SU-DHL-6 (cell line): Measurements from ENCODE around the gene SMYD4.
"Not testable (repeated sequence)": the region's sequence is repeated elsewhere in the genome, so short reads cannot be mapped to it uniquely, and the experiment has no call there.

ENCODE experiments used
- H2AFZ ChIP-seq: fragments of 200-600 bp; sonication (generic); 2 replicates; pipeline ENCODE4 v1.6.1; 2014; ENCODE audit warnings: low read depth, mild to moderate bottlenecking, moderate library complexity, mixed read lengths, antibody characterized with exemption, low read length; ENCODE audit not compliant: severe bottlenecking
- H3F3A ChIP-seq: fragments of 200-600 bp; shearing (Covaris generic); 2 replicates; pipeline ENCODE4 v1.6.0; 2016; ENCODE audit warnings: antibody characterized with exemption, mild to moderate bottlenecking; ENCODE audit not compliant: insufficient read depth
- H3K27ac ChIP-seq: fragments of 200-600 bp; sonication (generic); 2 replicates; pipeline ENCODE4 v1.5.1; 2016; ENCODE audit warnings: low read depth, mild to moderate bottlenecking, low read length, moderate library complexity, mixed read lengths
- H3K27me3 ChIP-seq: fragments of 200-600 bp; sonication (generic), shearing (Covaris generic); 2 replicates; pipeline ENCODE4 v1.6.0; 2014; ENCODE audit warnings: mild to moderate bottlenecking, low read length
- H3K36me3 ChIP-seq: fragments of 200-600 bp; sonication (generic); 2 replicates; pipeline ENCODE4 v1.6.1; 2014; ENCODE audit warnings: mild to moderate bottlenecking, low read length, mixed read lengths
- H3K4me2 ChIP-seq: fragments of 300-600, 200-600 bp; shearing (Covaris generic), sonication (generic); 2 replicates; pipeline ENCODE4 v1.6.0; 2014; ENCODE audit warnings: low read length, low read depth, mild to moderate bottlenecking; ENCODE audit not compliant: poor library complexity, severe bottlenecking
- H3K4me3 ChIP-seq: fragments of 200-600 bp; sonication (generic); 2 replicates; pipeline ENCODE4 v1.5.1; 2014; ENCODE audit warnings: antibody characterized with exemption, low read length, mild to moderate bottlenecking, mixed read lengths; ENCODE audit not compliant: insufficient read depth, poor library complexity, severe bottlenecking
- H3K79me2 ChIP-seq: fragments of 200-600 bp; sonication (generic); 2 replicates; pipeline ENCODE4 v1.6.1; 2014; ENCODE audit warnings: mild to moderate bottlenecking, low read length, moderate library complexity; ENCODE audit not compliant: insufficient read depth
- H3K9ac ChIP-seq: fragments of 200-600 bp; sonication (generic); 2 replicates; pipeline ENCODE4 v1.7.0; 2014; ENCODE audit warnings: mild to moderate bottlenecking, low read length
- H3K9me2 ChIP-seq: fragments of 200-600 bp; sonication (generic); replicated peaks from 2 replicates; pipeline ENCODE4 v1.6.1; 2014; ENCODE audit warnings: low read length; ENCODE audit not compliant: insufficient read depth
- H3K9me3 ChIP-seq: fragments of 200-600 bp; sonication (generic); 2 replicates; pipeline ENCODE4 v1.6.1; 2014; ENCODE audit warnings: low read length, mixed read lengths; ENCODE audit not compliant: insufficient read depth
- H4K20me1 ChIP-seq: fragments of 200-600 bp; sonication (generic); 2 replicates; pipeline ENCODE4 v1.6.1; 2014; ENCODE audit warnings: low read depth, mild to moderate bottlenecking, antibody characterized with exemption, low read length, moderate library complexity, mixed read lengths
- CTCF ChIP-seq: fragments of 200-600 bp; sonication (generic); IDR thresholded peaks from one replicate; pipeline ENCODE4 v1.5.1; 2017; ENCODE audit warnings: antibody characterized with exemption, mild to moderate bottlenecking, low read length, moderate library complexity; ENCODE audit not compliant: insufficient read depth, poor library complexity, severe bottlenecking
- EZH2phosphoT487 ChIP-seq: fragments of 200-600 bp; sonication (generic), shearing (Covaris generic); conservative IDR thresholded peaks from 2 replicates; pipeline ENCODE4 v1.6.1; 2018; ENCODE audit warnings: mild to moderate bottlenecking, antibody characterized with exemption, low read length, moderate library complexity, mixed read lengths

The SMYD4 gene

DNA sequence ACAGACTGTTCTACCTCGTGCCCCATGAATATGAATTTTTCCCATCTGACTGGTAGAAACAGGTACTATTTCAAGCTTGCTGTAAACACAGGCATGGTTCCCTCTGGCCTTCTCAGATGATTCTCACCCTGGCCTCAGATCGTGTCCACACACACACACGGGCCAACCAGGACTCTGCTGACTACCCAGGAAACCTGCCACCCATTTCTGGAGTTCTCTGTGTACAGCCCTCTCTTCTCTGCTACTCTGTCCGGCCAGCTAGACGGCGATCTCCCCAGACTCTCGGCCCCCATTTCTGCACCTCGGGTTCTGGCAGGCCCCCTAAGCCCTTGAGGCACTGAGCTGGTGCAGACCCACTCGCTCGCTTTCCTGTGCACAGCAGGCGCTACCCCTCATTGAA lies 31.3 kb upstream of the SMYD4 start:
- Histone ChIP-seq H3K4me3 (no peak overlapping the region), H3K9me3 (no peaks in the 10 kb centered on the region), H3F3A (peaks cover 10% of the 10 kb centered on the region; the same call in 1 of the 2 replicates), H3K27ac (no peak overlapping the region), H3K9ac (no peak overlapping the region), H3K27me3 (no peaks in the 10 kb centered on the region), H3K4me2 (no peak overlapping the region), H2AFZ (no peak overlapping the region), H4K20me1 (no peaks in the 10 kb centered on the region), H3K36me3 (peaks cover 7% of the 10 kb centered on the region; the same call in 1 of the 2 replicates), H3K79me2 (peaks cover 3% of the 10 kb centered on the region; the same call in 1 of the 2 replicates), H3K9me2 (no peaks in the 10 kb centered on the region)
- no peak for TF ChIP-seq CTCF
- TF ChIP-seq EZH2phosphoT487, result no peak

GRCh38 chr17:1856462-1856861 lies 26.8 kb upstream of the SMYD4 start:
- H3K9me3 ChIP-seq, H3K79me2 ChIP-seq, H3F3A ChIP-seq, H3K27ac ChIP-seq, H2AFZ ChIP-seq, H3K4me3 ChIP-seq, H4K20me1 ChIP-seq, H3K9ac ChIP-seq, H3K9me2 ChIP-seq, H3K27me3 ChIP-seq, H3K4me2 ChIP-seq: not testable (repeated sequence)
- H3K36me3 ChIP-seq, result peaks cover 35% of the 10 kb centered on the region; the same call in 1 of the 2 replicates

DNA sequence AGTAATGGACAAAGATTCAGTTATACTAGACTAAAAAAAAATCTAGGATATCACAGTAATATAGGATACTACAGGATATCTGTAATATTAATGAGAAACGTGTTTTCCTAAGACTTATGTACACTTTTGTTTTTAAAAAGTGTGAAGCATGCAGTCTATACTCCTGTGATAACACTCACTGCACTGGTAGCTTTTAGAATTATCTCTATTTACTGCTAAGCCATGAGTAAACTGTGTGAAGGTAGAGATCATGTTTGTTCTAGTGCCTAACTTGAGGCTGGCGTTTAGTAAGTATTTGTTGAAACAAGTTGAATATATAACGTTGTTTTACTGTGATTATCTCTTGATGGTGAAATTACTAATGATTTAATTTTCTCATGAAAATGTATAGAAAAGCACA lies 24.0 kb upstream of the SMYD4 start:
- no peaks in the 10 kb centered on the region for H4K20me1 ChIP-seq
- no peak overlapping the region for H3K27ac ChIP-seq
- no peaks in the 10 kb centered on the region for H3K9me3 ChIP-seq
- H3K36me3 ChIP-seq, result peaks cover 41% of the 10 kb centered on the region; the same call in 1 of the 2 replicates
- no peak for TF ChIP-seq EZH2phosphoT487
- no peak for TF ChIP-seq CTCF
- no peaks in the 10 kb centered on the region for H3K9me2 ChIP-seq
- H3K4me3 ChIP-seq, result no peak overlapping the region
- no peaks in the 10 kb centered on the region for H3K27me3 ChIP-seq
- H2AFZ ChIP-seq, result no peak overlapping the region
- H3K4me2 ChIP-seq, result no peak overlapping the region
- H3K9ac ChIP-seq, result no peak overlapping the region
- H3K79me2 ChIP-seq, result 0 out of 2 replicates have a peak, but pooled peaks cover 3% of the 10 kb centered on the region
- H3F3A ChIP-seq, result peaks cover 3% of the 10 kb centered on the region; the same call in 1 of the 2 replicates

- Histone ChIP-seq H3K9ac (no peak overlapping the region), H3K79me2 (0 out of 2 replicates have a peak, but pooled peaks cover 3% of the 10 kb centered on the region), H3K4me3 (no peak overlapping the region), H3K9me3 (no peaks in the 10 kb centered on the region), H4K20me1 (no peaks in the 10 kb centered on the region), H3K4me2 (no peak overlapping the region), H2AFZ (no peak overlapping the region), H3F3A (peaks cover 3% of the 10 kb centered on the region; the same call in 1 of the 2 replicates), H3K36me3 (peaks cover 44% of the 10 kb centered on the region; the same call in 1 of the 2 replicates), H3K27me3 (no peaks in the 10 kb centered on the region), H3K27ac (no peak overlapping the region), H3K9me2 (no peaks in the 10 kb centered on the region)
- TF ChIP-seq EZH2phosphoT487 (no peak), CTCF (no peak)
Observed at GRCh38 chr17:1852327-1852726, 22.6 kb upstream of the SMYD4 start.
